WTC11 (cell line): ENCODE data around the gene SPOCK1.

Source experiments
- CREB1 ChIP-seq: sonication (generic); formaldehyde crosslinking; IDR thresholded peaks from 2 replicates; pipeline ENCODE4 v1.8.0; 2023; ENCODE audit warnings: mild to moderate bottlenecking, missing genetic modification reagents
- FOXK1 ChIP-seq: sonication (generic); formaldehyde crosslinking; IDR thresholded peaks from 2 replicates; pipeline ENCODE4 v1.8.0; 2022; ENCODE audit warnings: mild to moderate bottlenecking, moderate library complexity, missing genetic modification reagents
- HMGXB4 ChIP-seq: sonication (generic); formaldehyde crosslinking; IDR thresholded peaks from 2 replicates; pipeline ENCODE4 v1.8.1; 2023; ENCODE audit warnings: mild to moderate bottlenecking, moderate library complexity, missing genetic modification reagents
- TEAD4 ChIP-seq: sonication (generic); formaldehyde crosslinking; IDR thresholded peaks from 2 replicates; pipeline ENCODE4 v1.8.0; 2022; ENCODE audit warnings: mild to moderate bottlenecking, missing genetic modification reagents
- USF2 ChIP-seq: sonication (generic); formaldehyde crosslinking; IDR thresholded peaks from 2 replicates; pipeline ENCODE4 v1.8.1; 2023; ENCODE audit warnings: mild to moderate bottlenecking, missing genetic modification reagents, moderate library complexity
- ZNF317 ChIP-seq: sonication (generic); formaldehyde crosslinking; IDR thresholded peaks from 2 replicates; pipeline ENCODE4 v1.8.1; 2023; ENCODE audit warnings: low read depth, mild to moderate bottlenecking, moderate library complexity, missing genetic modification reagents, borderline replicate concordance
- ZNF396 ChIP-seq: fragments of 250-450 bp; sonication (Bioruptor Pico); IDR thresholded peaks from 2 replicates; pipeline ENCODE4 v1.8.0; 2021; ENCODE audit warnings: mild to moderate bottlenecking, moderate library complexity, borderline replicate concordance
- ZNF512 ChIP-seq: sonication (generic); formaldehyde crosslinking; IDR thresholded peaks from 2 replicates; pipeline ENCODE4 v1.8.1; 2022; ENCODE audit warnings: missing genetic modification reagents, borderline replicate concordance
- TF ChIP-seq, protein P1 (sequence below): fragments of 200-600 bp; IDR thresholded peaks from 2 replicates; pipeline ENCODE4 v1.8.0; 2022; ENCODE audit warnings: antibody characterized with exemption

DNA sequence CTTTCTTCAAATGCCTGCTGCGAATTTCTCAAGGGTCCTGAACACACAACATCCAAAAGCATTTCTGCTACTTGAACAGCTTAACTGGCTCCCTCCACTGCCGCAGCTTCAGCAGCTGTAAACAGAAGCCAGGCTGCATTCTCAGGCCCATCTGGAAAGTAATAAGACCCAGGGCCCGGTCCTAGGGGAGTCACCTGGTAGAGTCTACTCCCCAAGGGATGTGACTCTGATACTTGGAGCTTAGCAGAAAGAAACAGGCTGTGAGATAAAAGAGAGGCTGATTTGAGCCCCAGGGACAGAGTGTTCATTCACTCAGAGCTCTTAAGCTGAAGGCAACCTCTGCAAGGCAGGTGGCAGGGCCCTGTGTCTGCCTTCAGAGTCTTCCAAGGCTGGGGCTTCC, 356.8 kb downstream of the SPOCK1 start:
- TF ChIP-seq, protein P1, sequence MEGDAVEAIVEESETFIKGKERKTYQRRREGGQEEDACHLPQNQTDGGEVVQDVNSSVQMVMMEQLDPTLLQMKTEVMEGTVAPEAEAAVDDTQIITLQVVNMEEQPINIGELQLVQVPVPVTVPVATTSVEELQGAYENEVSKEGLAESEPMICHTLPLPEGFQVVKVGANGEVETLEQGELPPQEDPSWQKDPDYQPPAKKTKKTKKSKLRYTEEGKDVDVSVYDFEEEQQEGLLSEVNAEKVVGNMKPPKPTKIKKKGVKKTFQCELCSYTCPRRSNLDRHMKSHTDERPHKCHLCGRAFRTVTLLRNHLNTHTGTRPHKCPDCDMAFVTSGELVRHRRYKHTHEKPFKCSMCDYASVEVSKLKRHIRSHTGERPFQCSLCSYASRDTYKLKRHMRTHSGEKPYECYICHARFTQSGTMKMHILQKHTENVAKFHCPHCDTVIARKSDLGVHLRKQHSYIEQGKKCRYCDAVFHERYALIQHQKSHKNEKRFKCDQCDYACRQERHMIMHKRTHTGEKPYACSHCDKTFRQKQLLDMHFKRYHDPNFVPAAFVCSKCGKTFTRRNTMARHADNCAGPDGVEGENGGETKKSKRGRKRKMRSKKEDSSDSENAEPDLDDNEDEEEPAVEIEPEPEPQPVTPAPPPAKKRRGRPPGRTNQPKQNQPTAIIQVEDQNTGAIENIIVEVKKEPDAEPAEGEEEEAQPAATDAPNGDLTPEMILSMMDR: no peak
- TF ChIP-seq USF2 (CRISPR knock-in tag) (no peak), TEAD4 (no peak), CREB1 (no peak), ZNF317 (CRISPR knock-in tag) (no peak), HMGXB4 (CRISPR knock-in tag) (no peak), ZNF396 (CRISPR knock-in tag) (no peak), FOXK1 (CRISPR knock-in tag) (no peak), ZNF512 (no peak)
